IPS-NIHi7 (cell line): ENCODE data around the gene ROBO2.
A peak's percentile ranks its signal among the peaks of the same experiment; 100 is the strongest.

Experiments used
- DNase-seq: peaks from one replicate; pipeline ENCODE4 v3.0.0; 2012; ENCODE audit warnings: mixed read lengths; ENCODE audit errors: extremely low spot score

The ROBO2 gene

DNA sequence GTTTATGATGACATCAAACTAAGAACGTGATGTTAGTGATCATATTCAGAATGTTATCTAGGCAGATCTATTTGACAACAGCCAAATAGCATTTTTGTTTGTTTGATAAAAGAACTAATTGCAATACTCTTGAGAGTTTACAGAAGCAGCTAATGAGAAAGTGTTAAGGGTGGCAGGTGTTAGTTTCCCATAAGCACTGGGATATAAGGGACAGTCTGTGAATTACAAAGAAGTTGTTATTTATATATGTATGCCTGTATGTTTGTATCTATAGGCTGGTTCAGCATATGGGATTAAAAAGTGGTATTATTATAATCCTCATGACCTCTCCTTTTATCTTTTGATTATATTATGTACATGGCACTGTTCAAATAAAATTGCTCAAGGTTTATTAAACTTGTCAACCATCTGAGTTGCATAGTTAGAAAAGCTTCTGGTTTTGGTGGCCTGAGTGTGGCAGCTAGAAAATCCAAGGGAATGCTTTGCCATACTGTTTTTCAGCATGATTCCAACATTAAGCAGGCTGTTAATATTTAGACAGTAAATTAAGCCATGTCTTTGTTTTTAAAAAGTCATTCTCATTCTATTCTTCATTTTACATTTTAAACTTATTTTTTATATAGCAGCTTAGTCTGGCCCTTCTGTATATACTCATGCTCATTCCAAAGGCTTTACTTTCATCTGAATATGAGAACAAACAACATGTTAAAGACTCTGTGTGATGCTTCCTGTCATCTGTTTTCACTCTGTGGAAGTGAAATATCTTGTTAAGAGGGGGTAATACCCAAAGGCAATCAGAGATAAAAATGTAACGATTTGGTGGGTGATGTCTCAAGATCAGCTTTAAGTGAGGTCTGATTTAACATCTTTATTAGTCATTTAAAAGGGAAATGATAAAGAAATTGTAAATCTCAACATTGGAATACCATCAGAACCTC is 13.1 kb downstream of the ROBO2 start:
- no peak for DNase-seq

GRCh38 chr3:77053795-77054194 is 13.9 kb downstream of the ROBO2 start:
- DNase-seq = no peak

DNA sequence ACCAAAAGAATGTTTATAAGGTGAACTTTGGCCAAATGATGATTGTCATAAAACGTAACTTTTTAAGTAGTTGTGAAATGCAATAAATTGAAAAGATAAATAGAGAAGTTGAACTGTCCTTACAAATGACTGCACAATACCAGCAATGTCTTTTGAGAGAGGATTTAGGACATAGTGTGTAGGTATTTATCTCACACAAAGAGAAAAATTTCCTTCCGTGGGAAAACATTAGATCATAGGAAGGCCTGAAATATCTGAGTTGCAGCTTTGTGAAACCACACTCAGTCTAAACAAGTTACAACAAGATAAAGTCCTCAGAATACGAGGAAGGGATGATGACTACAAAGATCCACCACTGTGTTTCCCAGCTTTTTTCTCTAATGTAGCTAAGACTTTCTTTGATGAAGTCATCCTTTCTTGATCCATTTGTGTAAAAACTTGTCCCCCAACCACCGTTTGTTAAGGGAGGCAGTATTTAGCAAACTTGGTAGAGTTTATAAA is 16.0 kb downstream of the ROBO2 start:
- DNase-seq = no peak

DNA sequence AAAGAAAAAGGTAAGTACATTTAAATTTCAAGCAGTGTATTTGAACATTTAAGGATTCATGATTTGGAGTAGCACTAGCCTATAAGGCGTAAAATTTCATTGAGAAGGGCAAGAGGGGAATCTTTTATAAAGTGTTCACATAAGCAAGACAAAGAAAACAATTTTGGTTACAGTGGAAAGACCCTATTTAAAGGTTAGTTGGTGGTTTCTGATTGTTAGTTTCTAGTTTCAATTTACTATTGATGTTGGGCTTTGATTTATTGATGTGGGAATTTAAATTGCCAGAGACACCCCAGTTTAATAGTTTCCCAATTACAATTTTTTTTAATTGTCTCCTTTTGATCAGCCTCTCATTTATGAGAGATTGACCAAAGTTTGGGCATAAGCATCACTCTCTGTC is 19.5 kb downstream of the ROBO2 start:
- no peak for DNase-seq

GRCh38 chr3:77063423-77063822 is 23.5 kb downstream of the ROBO2 start:
- no peak for DNase-seq

- no peak for DNase-seq
These were observed 25.9 kb downstream of the ROBO2 start for GRCh38 chr3:77065750-77066149.

DNA sequence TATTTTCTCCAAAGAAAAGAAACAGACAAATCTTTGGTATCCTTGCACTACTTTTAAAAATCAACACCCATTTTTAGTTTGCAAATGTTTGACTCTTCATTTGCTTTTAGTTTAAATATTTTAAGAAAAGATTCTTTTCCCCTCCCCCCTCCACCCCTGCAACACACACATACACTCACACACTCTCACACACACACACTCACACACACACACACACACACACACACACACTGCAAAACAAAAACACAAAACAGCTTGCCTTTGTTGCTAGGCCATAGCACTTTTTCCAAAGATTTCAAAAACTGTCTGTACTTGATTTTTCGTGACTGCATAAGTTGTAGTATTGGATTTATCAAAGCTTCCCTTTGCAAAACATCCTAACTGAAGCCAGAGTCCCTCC is 26.9 kb downstream of the ROBO2 start:
- DNase-seq = no peak

DNA sequence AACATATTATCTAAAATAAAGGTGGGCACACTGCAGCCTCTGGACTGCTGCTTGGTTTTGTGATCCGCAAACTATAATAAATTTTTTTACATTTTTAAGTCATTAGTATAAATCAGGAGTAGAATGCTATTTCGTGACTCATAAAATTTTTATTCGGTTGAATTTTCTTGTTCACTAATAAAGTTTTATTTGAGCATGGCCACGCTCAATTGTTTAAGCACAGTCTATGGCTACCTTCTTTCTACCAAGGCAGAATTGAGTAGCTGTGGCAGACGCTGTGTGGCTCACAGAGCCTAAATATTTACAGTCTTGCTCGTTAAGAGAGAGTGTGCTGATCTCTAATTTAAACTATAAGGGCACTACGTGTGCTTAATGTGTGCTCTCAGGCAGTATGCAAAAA is 28.9 kb downstream of the ROBO2 start:
- DNase-seq = no peak

- DNase-seq = no peak
These were observed 31.5 kb downstream of the ROBO2 start for GRCh38 chr3:77071364-77071763.

- DNase-seq = no peak
These were observed 31.9 kb downstream of the ROBO2 start for GRCh38 chr3:77071809-77072208.

DNA sequence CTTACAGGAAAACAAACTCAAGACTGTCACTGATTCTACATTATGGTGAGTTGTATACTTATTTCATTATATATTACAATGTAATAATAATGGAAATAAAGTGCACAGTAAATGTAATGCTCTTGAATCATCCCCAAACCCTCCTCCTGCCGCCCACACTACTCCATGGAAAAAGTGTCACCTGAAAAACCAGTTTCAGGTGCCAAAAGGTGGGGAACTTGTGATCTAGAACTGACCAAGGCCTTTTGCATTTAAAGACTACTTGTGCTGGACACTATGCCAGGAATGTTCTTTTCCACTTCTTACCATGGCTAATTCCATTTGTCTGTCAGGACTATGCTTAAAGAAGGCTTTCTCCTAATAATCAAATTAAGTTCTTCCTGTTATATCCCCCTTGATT is 32.3 kb downstream of the ROBO2 start:
- DNase-seq = no peak

DNA sequence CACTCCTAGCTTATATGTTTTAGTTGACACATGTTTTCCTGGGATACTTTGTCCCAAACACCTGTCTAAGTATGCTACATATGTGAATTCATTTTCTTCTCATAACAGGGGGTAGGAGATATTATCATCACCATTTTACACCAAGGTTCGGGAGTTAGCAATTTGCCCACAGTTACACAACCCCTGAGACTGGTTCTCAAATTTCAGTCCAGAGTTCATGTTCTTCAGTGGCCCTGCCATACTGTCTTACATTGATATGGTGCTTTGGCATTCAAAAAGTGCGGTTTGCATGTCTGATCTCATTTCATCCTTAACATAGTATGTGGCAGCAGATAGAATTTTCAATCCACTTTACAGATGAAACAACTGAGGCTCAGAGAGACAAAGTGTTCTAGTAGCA is 38.4 kb downstream of the ROBO2 start:
- DNase-seq = no peak

GRCh38 chr3:77079988-77080610 is 40.2 kb downstream of the ROBO2 start:
- peak; percentile 17 for DNase-seq

GRCh38 chr3:77081240-77081661 is 41.4 kb downstream of the ROBO2 start:
- no peak for DNase-seq

DNA sequence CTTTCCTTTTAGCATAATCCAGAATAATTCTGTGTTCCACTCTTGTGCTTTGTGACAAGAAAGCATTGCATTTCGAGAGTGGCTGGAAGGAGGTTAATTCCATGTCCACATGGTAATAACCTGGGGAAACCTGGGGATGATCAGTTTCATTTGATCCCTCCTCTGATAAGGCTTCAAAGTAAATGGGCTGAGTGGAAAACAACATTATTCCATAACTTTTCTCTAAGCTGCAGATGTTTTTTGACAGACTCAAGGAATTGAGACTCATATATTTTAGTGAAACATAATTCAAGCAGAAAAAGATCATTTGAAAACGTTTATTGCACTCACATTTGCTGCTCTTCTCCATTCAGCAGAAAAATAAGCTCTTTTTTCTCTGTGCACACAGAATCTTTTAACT is 44.6 kb downstream of the ROBO2 start:
- DNase-seq = no peak

GRCh38 chr3:77086408-77086807 is 46.5 kb downstream of the ROBO2 start:
- no peak for DNase-seq

DNA sequence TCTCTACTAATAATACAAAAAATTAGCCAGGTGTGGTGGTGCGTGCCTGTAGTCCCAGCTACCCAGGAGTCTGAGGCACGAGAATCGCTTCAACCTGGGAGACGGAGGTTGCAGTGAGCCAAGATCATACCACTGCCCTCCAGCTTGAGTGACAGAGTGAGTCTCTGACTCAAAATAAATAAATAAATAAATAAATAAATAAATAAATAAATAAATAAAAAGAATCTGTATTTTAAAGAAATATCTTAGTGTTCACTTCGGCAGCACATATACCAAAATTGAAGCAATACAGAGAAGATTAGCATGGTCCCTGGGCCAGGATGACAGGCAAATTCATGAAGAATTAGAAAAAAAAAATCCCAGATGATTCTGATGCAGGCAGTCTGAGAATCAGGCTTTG is 51.9 kb downstream of the ROBO2 start:
- no peak for DNase-seq

GRCh38 chr3:77093101-77093500 is 53.2 kb downstream of the ROBO2 start:
- no peak for DNase-seq

DNA sequence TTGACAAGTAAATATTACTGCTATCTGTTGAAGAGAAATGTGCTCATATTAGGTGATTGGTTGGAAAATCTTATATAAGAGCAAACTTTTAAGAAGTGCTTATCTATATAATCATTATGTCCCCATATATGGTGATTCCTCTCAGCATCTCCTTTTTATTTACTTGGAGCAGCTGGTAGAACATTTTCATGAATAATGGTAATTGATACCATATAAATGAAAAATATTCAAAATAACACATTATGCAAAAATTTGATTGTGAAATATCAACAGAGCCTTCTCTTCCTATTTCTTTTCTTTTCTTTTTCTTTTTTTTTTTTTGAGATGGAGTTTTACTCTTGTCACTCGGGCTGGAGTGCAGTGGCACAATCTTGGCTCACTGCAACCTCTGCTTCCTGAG is 56.2 kb downstream of the ROBO2 start:
- DNase-seq = no peak

DNA sequence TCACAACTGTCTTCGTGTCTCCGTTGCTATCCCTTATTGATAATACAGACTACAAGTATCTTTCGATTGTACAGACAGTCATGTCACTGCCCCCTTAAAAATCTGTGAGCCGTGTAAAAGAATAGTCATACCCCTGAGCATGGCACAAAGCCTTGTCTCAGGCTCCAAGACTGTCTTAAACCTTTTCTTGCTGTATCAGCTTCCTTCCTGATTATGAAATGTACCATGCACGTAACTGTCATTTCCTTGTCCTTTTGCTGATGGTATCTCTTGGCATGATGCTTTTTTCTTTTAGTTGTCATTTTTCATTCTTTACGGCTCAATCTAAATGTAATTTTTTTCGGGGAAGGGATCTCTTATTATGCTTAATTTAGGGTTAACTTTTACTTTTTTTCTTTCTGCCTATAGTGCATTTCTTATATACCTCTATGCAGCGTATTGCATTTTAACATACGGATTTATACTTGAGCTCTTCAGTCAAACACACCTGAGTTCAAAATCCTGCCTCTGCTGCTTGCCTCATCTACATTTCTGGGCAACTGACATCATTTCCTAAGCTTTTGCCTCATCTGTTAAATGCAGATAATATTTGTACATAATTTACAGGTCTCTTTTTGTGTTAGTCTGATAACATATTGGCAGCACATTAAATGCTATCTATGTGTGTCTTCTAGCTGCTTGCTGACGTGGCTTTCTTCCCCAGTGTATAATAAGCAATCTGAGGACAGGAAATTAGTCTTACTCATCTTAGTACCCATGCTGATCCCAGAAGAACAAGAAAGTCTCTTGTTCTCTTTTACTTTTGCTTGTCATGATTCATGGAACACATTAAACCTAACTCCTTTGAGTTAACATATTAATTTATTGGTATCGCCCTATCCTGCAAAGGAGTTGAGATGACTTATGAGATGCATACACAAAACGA is 57.3 kb downstream of the ROBO2 start:
- no peak for DNase-seq

DNA sequence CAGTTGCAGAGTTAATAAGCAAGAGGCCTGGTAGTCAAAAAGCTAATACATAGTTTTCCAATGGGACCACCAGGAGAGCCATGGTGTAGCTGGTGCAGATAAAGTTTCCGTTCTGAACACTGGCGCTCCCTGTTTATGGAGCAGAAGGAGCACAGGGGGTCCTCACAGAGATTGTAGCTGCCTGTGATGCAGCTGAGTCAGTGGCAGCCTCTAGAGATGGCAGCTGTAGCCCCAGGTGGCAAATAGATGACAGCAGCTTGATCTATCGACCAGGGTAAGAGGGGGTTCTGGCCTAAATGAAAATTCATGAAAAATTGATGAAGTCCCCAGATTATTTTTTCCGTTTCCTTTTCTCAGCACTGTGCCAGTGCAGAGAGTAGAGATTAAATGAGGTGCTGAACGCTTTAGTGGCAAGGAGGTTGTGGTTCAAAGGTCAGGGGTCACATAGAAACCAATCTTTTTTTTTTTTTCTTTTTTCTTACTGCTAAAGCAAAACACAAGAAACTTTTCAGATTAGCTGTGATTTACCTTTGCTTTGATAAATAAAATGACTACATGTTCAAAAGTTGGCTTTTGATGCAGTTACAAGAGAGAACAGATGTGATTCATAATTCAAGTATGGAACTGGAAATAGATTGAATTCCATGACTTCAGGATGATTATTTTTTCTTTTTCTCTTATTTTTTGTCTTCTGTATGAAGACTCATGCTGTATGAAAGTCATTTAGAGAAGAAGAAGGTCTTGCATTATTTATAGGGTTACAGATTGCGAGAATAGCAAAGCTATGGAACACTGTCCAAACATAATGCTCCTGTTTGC is 63.3 kb downstream of the ROBO2 start:
- peak; percentile 9 for DNase-seq
